Neutrophil (primary cell): Measurements from ENCODE around the gene PTPRG.

Source experiments
- H3K27ac ChIP-seq: fragments of 200-600 bp; sonication (generic); 2 replicates; pipeline ENCODE4 v1.5.1; 2016; ENCODE audit warnings: mild to moderate bottlenecking, moderate library complexity
- H3K27me3 ChIP-seq: fragments of 200-600 bp; sonication (generic); 2 replicates; pipeline ENCODE4 v1.6.0; 2016; ENCODE audit warnings: mild to moderate bottlenecking
- H3K36me3 ChIP-seq: fragments of 200-600 bp; sonication (generic); 2 replicates; pipeline ENCODE4 v1.5.1; 2017
- H3K4me1 ChIP-seq, 2 experiments: fragments of 200-600 bp in 1 of 2; sonication (generic) in 1 of 2; 1 replicate in 1 of 2; 2 replicates in 1 of 2; pipeline versions ENCODE4 v1.5.1 to v1.6.1; 2013 to 2016; ENCODE audit warnings: low read depth in 1 of 2, low read length in 1 of 2, mild to moderate bottlenecking in 1 of 2, moderate library complexity in 1 of 2; ENCODE audit not compliant: control insufficient read depth in 1 of 2, insufficient read depth in 1 of 2
- H3K4me3 ChIP-seq, 2 experiments: fragments of 200-600 bp in 1 of 2; sonication (generic) in 1 of 2; 1 replicate in 1 of 2; 2 replicates in 1 of 2; pipeline ENCODE4 v1.5.1; 2013 to 2016; ENCODE audit warnings: low read depth in 1 of 2, low read length in 1 of 2, mild to moderate bottlenecking in 1 of 2, moderate library complexity in 1 of 2
- H3K9me3 ChIP-seq: fragments of 200-600 bp; sonication (generic); 2 replicates; pipeline ENCODE4 v1.5.1; 2016
- TF ChIP-seq, protein P1 (sequence below): fragments of 200-600 bp; sonication (generic); IDR thresholded peaks from 2 replicates; pipeline ENCODE4 v1.5.1; 2016; ENCODE audit warnings: antibody characterized with exemption

The PTPRG gene

DNA sequence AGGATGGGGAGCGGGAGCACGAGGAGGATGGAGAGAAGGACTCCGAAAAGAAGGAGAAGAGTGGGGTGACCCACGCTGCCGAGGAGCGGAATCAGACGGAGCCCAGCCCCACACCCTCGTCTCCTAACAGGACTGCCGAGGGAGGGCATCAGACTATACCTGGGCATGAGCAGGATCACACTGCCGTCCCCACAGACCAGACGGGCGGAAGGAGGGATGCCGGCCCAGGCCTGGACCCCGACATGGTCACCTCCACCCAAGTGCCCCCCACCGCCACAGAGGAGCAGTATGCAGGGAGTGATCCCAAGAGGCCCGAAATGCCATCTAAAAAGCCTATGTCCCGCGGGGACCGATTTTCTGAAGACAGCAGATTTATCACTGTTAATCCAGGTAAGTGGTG, 642.2 kb downstream of the PTPRG start:
- Histone ChIP-seq H3K4me1 (no peaks in the 10 kb centered on the region), H3K27ac (no peak overlapping the region), H3K27me3 (no peaks in the 10 kb centered on the region), H3K4me3 (no peak overlapping the region), H3K36me3 (no peaks in the 10 kb centered on the region), H3K9me3 (no peaks in the 10 kb centered on the region)
- TF ChIP-seq, protein P1, sequence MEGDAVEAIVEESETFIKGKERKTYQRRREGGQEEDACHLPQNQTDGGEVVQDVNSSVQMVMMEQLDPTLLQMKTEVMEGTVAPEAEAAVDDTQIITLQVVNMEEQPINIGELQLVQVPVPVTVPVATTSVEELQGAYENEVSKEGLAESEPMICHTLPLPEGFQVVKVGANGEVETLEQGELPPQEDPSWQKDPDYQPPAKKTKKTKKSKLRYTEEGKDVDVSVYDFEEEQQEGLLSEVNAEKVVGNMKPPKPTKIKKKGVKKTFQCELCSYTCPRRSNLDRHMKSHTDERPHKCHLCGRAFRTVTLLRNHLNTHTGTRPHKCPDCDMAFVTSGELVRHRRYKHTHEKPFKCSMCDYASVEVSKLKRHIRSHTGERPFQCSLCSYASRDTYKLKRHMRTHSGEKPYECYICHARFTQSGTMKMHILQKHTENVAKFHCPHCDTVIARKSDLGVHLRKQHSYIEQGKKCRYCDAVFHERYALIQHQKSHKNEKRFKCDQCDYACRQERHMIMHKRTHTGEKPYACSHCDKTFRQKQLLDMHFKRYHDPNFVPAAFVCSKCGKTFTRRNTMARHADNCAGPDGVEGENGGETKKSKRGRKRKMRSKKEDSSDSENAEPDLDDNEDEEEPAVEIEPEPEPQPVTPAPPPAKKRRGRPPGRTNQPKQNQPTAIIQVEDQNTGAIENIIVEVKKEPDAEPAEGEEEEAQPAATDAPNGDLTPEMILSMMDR: no peak

GRCh38 chr3:62207197-62207596, 645.8 kb downstream of the PTPRG start:
- Histone ChIP-seq H3K27ac (no peak overlapping the region), H3K27me3 (no peaks in the 10 kb centered on the region), H3K36me3 (no peaks in the 10 kb centered on the region), H3K4me3 (no peak overlapping the region), H3K4me1 (no peaks in the 10 kb centered on the region), H3K9me3 (no peaks in the 10 kb centered on the region)
- TF ChIP-seq, protein P1: no peak

- H3K27me3 ChIP-seq: no peaks in the 10 kb centered on the region
- H3K4me3 ChIP-seq: no peak overlapping the region
- no peaks in the 10 kb centered on the region for H3K36me3 ChIP-seq
- TF ChIP-seq, protein P1: no peak
- no peaks in the 10 kb centered on the region for H3K9me3 ChIP-seq
- no peaks in the 10 kb centered on the region for H3K4me1 ChIP-seq
- no peak overlapping the region for H3K27ac ChIP-seq
Measured at GRCh38 chr3:62208385-62208784, 647.0 kb downstream of the PTPRG start.

DNA sequence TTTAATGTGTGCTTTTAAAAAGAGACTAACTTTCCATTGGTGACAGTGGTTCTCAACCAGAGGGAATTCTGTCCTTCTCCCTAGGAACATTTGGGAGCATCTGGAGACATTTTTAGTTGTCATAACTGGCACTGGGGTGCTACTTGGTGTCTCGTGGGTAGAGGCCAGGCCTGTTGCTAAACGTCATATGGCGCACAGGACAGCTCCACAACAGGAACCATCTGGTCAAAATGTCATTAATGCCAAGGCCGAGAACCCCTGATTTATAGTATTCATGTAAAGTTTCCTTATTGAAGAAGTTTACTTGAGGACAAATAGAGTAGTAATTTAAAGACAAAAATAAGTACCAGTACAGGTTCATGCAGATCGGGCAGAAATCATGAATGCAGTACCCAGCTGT, 647.7 kb downstream of the PTPRG start:
- no peaks in the 10 kb centered on the region for H3K36me3 ChIP-seq
- H3K4me1 ChIP-seq: no peaks in the 10 kb centered on the region
- no peaks in the 10 kb centered on the region for H3K9me3 ChIP-seq
- H3K27ac ChIP-seq: no peak overlapping the region
- H3K27me3 ChIP-seq: no peaks in the 10 kb centered on the region
- H3K4me3 ChIP-seq: no peak overlapping the region
- TF ChIP-seq, protein P1: no peak

GRCh38 chr3:62210011-62210410, 648.6 kb downstream of the PTPRG start:
- Histone ChIP-seq H3K27ac (no peak overlapping the region), H3K4me3 (no peak overlapping the region), H3K9me3 (no peaks in the 10 kb centered on the region), H3K27me3 (no peaks in the 10 kb centered on the region), H3K4me1 (no peaks in the 10 kb centered on the region), H3K36me3 (no peaks in the 10 kb centered on the region)
- TF ChIP-seq, protein P1: no peak
